LNCAP (cell line): ENCODE measurements around the gene RLF.

Experiments used
- CTCF ChIP-seq: fragments of 450-650 bp; IDR thresholded peaks from 2 replicates; pipeline ENCODE4 v1.5.1; 2017; ENCODE audit warnings: mild to moderate bottlenecking

Gene RLF

DNA sequence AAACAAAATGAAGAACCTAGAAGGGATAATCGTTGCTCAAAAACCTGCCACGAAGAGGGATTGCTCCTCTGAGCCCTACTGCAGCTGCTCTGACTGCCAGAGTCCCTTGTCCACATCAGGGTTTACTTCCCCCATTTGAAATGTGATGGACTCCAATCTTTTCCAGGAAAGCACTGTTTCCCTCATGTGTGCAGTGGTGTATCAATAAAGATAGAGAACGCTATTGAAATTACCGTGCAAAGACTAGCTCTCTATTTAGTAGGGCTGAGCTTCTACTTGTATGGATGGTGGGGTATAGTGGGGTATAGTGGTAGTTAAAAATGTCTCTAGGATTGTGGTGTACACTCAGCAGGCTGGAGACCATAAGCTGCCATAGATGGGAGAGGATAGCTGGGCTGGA is 90.3 kb downstream of the RLF start:
- no peak for TF ChIP-seq CTCF

- no peak for TF ChIP-seq CTCF
Observed at GRCh38 chr1:40252601-40253000, 91.4 kb downstream of the RLF start.

- no peak for TF ChIP-seq CTCF
Observed at GRCh38 chr1:40255231-40255630, 94.0 kb downstream of the RLF start.

DNA sequence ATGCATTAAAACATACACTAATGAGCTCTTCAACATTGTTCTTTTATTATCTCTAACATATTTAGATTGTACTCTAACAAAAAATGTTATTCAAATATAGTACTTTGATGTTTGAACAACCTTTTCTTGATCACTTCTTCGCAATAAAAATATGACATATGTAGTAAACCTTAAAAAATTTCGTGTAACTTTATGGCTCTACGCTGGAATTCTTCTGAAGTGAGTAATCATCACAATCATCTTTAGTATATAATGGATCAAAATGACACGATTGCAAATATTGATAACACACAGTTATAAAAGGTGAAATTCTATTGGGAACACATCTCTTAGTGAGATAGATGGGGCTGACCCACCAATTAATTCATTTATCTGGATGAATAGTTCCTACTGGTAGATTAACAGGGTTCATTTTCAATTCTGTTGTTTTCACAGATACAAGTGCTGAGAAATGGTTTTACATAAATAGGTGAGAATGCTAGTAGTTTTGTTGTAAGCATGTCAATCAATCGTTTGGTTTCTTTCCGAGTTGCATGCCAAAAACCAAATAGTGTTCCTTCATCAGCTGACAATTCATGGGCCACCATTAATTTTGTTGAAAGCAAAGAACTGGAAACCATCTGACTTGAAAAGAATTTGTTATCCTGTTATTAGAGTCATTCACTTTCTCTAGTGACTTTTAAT is 95.4 kb downstream of the RLF start:
- no peak for TF ChIP-seq CTCF

DNA sequence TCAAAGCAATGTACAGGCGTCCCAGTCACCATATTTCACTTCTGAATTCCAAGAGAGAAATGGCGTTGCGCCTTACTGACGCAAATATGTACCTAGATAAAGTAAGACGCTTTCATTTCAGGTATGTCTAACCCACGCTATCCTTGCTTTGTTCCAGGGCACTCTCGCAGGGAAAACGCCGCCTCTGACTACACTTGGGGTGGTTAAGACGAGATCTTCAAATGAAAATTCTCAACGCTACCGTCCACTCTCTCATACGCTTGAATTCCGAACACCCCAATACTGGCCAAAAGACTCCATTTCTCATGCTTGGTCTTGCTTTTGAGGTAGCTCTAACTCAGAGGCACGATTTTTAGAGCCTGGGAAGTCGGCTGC is 96.1 kb downstream of the RLF start:
- no peak for TF ChIP-seq CTCF

GRCh38 chr1:40257688-40258444 is 96.7 kb downstream of the RLF start, which contains the start of gene ZMPSTE24:
TSS of gene ZMPSTE24 (plus strand) at chr1:40258236. CDS start at chr1:40258272, 36 bp downstream.
- TF ChIP-seq CTCF, result no peak

- no peak for TF ChIP-seq CTCF
Observed at GRCh38 chr1:40258445-40258769, 97.2 kb downstream of the RLF start.
